NCI-H82 treated with DMSO at 0.1 percent for 48 hours (cell line): ENCODE results near the gene ACTL9.

Experiments
- DNase-seq: peaks from one replicate; lab custom pipeline; 2025; ENCODE audit not compliant: unreplicated experiment; lab: John Stamatoyannopoulos, UW

Gene ACTL9

DNA sequence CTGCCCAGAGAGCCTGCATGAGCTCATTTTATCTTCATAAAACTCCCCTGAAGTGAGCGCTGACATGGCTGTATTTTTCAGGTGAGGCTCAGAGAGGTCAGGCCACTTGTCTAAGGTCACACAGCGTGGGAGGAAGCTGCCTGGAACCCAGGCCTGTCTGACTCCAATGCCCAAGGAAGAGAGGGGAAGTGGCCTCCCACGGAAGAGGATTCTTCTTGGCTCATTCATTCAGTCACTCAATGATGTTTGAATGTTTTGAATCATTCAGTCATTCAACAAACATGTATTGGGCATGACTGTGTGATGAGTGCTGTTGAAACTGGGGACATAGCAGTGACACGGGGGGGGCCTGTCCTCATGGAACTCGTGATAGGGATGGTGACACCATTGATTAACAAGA is 12.0 kb downstream of the ACTL9 start:
- DNase-seq = no peak

DNA sequence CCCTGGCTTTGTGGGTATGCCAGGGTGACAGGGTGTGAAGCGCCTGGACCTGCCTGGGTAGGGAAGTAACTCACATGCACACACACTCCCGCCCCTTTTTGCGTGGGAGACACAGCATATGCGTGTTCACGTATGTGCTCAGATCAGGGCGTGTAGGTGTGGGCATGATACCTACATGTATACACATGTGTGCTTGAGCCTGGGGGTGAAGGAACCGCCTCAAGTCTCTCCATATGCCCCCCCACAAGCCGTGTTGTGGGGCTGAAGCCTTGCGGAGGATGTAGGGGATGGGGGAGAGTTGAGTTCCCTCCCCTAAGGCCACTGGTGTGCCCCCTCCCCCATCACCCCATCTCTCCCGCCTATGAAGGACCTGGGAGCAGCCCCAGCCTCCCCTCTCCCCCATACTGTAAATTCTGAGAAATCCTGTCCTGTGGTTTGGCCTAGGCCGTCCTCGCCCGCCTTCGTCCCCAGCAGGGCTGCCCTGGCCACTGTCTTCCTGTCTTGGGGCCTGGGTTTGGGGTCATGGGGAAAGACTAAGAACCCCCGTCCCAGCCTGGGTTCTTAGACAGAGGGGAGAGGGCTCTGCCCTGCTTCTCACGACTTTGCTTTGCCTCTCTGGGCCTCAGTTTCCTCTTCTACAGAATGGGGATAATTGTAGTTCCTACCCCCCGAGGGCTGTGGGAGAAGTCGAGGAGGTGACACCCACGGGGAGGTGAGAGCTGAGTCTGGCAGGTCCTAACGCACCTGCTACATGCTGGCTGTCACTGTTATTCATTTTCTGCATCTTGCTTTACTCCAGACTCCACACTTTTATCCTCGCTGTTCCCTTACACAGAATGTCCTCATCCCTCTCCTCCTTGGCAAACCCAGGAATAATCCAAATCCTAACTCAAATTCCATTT is 14.3 kb downstream of the ACTL9 start:
- no peak for DNase-seq

- no peak for DNase-seq
Observed at GRCh38 chr19:8682931-8683330, 15.7 kb downstream of the ACTL9 start.

DNA sequence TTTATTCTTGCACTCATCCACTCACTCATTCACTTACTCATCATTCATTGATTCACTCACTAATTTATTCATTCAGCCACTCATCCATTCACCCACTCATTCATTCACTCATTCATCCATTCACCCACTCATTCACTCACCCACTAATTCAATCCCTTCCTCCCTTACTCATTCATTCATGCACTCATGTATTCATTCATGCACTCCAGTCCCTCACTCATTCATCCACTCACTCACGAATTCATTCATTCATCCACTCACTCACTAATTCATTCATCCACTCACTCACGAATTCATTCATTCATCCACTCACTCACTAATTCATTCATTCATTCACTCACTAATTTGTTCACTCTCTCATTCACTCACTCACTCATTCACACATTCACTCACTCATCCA is 16.1 kb downstream of the ACTL9 start:
- no peak for DNase-seq

DNA sequence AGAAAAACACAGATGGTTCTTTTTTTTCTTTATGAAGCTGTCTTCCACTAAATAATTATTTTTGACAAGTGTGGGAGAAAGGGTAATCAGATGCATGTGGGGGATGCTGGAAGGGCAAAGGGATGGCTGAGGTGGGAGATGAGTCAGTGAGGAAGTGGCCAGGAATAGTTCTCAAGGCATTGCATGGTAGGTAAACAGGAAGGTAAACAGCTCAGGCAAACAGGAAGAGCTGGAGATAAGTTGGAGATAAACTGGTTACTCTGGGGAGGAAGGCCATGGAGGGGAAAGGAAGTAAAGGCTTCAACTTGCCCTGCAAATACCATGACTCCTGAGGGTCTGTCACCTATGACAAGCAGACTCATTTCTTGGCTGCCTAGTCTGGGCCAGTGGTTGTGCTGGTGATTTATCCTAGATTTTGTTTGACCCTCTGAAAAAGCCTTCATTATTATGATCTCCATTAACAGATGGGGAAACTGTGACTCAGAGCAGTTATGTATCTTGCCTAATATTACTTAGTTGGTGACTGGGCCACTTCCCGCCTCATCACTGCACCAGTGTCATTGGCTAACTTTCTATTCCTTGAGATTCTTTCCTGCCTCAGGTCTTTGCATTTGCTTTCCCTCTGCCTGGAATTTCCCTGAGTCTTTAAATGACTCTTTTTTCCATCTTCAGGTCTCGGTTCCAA is 17.1 kb downstream of the ACTL9 start:
- no peak for DNase-seq

DNA sequence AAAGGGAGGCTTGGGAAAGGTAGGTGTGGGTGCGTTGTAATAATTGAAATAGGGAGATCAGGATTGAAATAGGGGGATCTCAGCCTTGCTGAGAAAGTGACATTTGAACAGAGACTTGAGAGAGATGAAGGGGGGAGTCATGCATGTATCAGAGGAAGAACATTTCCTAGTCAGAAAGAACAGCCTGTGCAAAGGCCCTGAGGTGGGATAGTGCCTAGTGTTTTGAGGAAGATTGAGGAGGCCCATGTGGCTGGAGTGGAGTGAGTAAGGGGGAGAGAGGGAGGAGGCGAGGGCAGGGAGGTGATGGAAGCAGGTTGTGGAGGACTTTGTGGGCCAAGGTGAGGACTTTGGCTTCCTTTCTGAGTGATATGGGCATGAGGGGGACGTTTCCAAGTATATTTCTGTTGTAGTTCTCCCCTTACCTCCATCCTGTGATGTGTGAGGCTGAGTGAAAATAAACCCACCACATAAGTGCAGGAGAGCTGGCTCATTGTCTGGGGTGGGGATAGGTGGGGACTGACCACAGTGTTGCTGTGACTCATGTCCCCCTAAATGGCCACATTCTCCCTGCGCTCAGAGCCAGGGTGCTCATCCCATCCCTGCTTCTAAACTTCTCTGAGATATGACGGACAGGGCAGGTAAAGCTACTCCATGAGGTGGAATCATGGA is 17.8 kb downstream of the ACTL9 start:
- no peak for DNase-seq

DNA sequence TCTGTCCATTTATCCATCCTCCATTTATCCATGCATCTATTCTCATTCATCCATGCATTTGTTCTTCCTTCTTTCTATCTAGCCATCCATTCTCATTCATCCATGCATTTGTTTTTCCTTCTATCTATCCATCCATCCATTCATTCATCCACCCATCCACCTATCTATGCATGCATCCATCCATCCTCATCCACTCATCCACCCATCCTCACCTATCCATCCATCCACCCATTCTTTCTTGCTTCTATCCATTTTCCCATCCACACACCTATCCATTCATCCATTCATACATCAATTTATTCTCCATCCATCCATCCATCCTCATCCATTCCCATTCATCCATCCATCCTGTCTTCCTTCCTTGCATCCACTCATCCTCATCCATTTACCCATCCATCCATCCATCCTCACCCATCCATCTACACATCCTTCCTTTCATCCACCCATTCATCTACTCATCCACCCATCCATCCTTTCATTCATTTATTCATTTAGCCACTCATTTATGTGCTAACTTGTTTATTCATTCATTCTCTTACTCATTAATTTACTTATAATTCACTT is 20.3 kb downstream of the ACTL9 start:
- DNase-seq = no peak

DNA sequence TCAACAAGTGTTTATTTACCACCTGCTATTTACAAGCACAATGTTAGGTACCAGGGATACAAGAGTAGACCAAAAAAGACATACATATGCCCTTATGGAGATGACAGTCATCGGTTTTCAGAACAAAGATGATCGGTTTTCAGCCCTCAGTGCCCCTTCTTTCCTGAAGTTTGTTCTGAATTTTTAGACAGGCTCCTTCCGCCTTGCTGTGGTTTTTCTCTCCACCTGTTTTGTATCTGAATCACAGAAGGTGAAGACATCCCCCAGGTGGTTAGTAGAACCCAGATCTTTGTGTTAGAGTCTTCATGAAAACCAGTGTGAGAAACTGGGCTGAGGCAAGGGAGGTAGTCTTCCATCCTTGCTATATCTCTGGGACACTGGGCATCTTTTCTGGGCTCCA is 23.5 kb downstream of the ACTL9 start:
- no peak for DNase-seq

- DNase-seq = no peak
Observed at GRCh38 chr19:8673276-8673891, 25.2 kb downstream of the ACTL9 start.

GRCh38 chr19:8666814-8667405 is 31.7 kb downstream of the ACTL9 start:
- no peak for DNase-seq

- no peak for DNase-seq
Observed at GRCh38 chr19:8665468-8666213, 33.0 kb downstream of the ACTL9 start.

- DNase-seq = no peak
Observed at GRCh38 chr19:8664671-8665057, 33.9 kb downstream of the ACTL9 start.

DNA sequence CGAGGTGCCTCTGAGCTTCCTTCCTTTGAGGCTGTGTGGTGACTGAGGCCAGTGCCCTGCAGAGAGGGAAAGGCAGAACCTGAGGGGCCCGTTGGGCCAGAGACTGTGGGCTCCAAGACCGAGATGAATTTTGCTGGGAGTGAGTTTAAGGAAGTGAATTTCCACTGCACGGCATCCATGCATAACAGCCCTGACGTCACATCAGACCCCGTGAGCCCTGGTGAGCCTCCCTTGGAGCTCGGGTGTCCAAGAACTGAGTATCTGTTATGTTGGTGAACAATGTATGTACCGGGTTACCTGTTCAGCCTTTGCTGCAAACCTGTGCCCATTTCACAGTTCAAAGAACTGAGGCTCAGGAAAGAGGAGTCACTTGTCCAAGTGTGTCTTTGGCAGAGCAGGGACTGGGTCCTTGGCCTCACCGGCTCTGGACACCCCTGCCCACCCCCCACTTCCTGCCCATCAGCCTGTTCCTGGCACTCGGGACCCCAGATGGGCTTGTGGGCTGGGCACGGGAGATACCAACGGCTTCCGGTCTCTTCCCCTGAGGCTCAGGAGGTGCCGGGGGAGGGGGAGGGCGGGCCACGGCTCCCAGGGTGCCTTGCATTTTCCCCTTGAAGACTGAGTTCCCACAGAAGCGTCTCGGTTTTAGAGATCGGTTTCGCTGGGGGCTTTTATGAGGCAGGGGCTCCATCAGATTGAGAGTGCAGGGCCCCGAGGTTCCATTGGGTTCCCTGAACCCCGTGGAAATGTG is 34.5 kb downstream of the ACTL9 start:
- DNase-seq = no peak

DNA sequence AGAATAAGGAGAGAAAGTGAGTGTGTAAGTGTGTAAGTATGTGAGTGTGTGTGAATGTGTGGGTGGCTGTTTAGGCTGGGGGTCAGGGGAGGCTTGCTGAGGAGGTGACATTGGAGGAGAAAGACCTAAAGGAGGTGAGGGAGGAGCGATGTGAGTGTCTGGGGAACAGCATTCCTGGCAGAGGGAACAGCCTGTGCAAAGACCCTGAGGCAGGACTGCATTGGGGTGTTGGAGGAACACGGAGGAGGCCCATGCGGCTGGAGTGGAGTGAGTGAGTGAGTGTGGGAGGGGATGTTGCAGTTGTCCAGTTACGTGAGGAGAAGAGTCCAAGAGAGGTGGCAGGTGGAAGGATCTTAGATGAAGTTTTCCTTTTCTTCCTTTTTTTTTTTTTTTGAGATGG is 36.3 kb downstream of the ACTL9 start:
- no peak for DNase-seq

DNA sequence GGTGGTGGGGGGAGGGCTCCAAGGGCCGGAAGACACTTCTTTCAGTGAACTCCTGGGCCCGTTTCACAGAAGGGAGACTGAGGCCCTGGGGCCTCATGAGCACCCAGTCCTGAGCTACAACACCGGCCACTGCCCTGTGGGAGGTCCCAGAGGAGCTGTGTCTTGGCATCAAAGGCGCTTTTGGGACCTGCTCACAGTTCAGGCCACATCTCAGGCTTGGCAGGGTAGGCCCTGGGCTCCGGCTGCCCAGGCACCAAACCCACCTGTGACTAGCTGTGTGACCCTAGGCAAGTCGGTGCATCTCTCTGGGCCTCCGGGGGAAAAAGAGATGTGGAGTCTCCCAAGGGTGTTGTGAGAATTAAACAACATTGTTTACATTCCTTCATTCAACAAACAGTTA is 38.7 kb downstream of the ACTL9 start:
- no peak for DNase-seq

DNA sequence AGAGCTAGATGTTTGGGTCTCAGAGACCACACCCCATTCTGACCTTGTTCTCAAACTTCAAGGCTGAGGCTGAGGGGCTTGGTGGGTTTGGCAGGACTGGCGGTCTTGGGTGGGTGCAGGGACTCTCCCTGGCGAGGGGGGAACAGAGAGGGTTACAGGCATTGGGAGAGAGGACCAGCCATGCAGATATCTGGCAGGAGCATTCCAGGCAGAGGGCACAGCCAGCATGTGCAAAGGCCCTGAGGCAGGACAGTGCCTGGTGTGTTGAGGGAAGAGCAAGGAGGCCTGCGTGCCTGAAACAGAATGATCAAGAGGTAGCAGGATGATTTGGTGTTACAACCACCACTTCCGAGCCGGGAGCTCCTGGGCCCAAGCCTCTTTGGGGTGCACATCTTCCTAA is 40.7 kb downstream of the ACTL9 start:
- no peak for DNase-seq

- DNase-seq = no peak
Observed at GRCh38 chr19:8655340-8655709, 43.3 kb downstream of the ACTL9 start.

DNA sequence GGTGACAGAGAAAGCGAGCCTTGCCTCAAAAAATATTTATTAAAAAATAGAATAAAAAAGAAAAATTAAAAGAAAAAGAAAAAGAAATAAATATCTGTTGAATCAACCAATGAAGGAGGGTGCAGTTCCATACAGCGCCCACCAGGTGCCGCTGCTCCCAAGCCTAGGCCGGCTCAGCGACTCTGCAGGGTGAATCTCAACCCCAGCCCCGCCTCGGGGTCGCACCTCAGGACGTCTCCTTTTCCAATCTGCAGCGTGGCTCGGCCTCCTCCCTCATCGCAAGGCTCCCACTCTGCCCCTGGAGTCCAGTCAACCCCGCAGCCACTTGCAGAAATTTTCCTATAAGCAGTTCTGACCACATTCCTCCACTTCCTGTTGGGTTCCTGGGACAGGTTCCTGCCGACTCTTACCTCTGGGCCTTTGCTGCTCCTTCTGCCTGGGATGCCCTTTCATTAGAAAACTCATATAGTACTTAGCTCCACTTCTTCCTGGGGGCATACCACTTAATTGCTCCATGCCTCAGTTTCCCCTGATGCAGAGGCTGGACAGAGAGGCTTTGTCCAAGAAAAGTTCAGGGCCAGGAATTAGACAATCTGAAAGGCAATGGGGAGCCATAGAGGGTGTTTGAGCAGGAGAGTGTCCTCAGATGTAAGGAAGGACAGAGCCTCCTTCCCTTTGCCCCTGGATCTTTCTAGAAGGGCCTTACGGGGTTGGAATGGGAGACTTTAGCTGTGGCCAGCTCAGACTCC is 43.8 kb downstream of the ACTL9 start:
- no peak for DNase-seq

DNA sequence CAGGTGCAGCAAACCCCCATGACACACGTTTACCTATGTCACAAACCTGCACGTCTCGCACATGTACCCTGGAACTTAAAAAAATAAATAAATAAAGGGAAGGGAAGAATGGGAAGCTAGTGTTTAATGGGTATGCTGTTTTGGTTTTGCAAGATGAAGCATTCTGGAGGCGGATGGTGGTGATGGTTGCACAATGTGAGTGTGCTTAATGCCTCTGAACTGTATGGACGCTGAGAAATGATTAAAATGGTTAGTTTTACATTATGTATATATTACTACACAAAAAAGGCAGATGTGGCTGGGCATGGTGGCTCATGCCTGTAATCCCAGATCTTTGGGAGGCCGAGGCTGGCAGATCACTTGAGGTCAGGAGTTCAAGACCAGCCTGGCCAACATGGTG is 50.4 kb downstream of the ACTL9 start:
- DNase-seq = no peak
